ENCODE measurements around the gene RNF223. TPM values are rescaled to one million over a fixed set of nuclear protein-coding genes. Genes with fewer than 3 reads are reported as not detected.
"Not testable (repeated sequence)": the region's sequence is repeated elsewhere in the genome, so short reads cannot be mapped to it uniquely, and the experiment has no call there.

RNF223 gene
- total and polyA plus RNA-seq, 7 donors, result not detected

DNA sequence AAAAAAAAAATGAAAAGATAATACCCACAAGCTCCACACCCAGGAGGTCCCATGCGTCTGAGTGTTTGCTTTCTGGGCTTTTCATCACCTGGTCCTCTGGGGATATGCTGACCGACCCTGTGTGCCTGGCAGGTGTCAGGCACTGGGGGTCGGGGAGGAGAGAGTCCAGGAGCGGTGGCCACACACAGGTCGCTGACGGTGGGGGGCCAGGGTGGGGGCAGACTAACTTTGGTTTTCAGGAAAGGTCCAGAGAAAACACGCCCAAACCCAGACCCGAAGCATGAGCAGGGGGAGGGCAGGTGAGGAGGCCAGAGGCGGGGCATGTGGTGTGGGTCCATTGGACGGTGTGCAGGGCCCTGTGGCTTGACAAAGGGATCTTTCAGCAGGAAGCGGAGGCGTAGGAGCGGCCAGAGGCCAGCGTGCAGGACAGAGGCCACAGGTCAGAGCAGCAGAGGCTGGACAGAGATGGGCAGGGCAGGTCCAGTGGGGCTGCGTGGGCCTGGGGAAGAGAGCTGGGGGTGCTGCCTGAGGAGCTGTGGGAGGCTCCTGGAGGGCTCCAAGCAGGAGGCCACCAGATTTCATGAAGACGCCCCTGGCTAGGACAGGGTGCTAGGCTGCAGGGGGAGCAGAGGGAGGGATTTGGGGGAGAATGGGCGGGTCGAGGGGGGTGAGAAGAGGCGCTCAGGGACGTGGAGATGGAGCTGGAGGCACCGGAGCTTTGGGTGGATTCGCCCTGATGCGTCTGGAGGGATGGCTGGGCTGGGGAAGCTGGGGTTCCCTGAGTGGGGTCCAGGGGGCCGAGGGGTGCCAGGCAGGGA lies 15.8 kb downstream of the RNF223 start:
- peak overlapping the region; percentile 72 for H3K4me3 ChIP-seq
- H3K9me3 ChIP-seq, result no peaks in the 10 kb centered on the region
- H3K27ac ChIP-seq, result no peak overlapping the region
- intact Hi-C loops (cut with DNase I), result no loop called here
- DNase-seq (no peak), ATAC-seq (no peak)
- H3K27me3 ChIP-seq (ENCODE audit: insufficient read depth in 3 of 3, low read length in 2 of 3), result peaks cover 0 to 60% (median 28%) of the 10 kb centered on the region in 3 donors
- H3K4me1 ChIP-seq, result no peaks in the 10 kb centered on the region
- TF ChIP-seq, protein P1, sequence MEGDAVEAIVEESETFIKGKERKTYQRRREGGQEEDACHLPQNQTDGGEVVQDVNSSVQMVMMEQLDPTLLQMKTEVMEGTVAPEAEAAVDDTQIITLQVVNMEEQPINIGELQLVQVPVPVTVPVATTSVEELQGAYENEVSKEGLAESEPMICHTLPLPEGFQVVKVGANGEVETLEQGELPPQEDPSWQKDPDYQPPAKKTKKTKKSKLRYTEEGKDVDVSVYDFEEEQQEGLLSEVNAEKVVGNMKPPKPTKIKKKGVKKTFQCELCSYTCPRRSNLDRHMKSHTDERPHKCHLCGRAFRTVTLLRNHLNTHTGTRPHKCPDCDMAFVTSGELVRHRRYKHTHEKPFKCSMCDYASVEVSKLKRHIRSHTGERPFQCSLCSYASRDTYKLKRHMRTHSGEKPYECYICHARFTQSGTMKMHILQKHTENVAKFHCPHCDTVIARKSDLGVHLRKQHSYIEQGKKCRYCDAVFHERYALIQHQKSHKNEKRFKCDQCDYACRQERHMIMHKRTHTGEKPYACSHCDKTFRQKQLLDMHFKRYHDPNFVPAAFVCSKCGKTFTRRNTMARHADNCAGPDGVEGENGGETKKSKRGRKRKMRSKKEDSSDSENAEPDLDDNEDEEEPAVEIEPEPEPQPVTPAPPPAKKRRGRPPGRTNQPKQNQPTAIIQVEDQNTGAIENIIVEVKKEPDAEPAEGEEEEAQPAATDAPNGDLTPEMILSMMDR (IDR thresholded peaks at IDR 0.05), result no peak
- H3K36me3 ChIP-seq (ENCODE audit: insufficient read depth in 1 of 2, low read depth in 1 of 2), result no peaks in the 10 kb centered on the region
- WGBS, 3 donors, result 17 to 20% (median 17%) methylated on average over 23 to 24 of the region's 24 CpGs

DNA sequence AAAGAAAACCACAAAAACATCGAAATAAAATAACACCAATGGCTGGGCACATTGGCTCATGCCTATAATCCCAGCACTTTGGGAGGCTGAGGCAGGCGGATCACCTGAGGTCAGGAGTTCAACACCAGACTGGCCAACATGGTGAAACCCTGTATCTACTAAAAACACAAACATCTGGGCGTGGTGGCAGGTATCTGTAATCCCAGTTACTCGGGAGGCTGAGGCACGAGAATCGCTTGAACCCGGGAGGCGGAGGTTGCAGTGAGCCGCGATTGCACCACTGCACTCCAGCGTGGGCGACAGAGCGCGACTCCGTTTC lies 16.4 kb downstream of the RNF223 start:
- H3K4me3 ChIP-seq; H3K4me1 ChIP-seq; DNase-seq; H3K27ac ChIP-seq; H3K9me3 ChIP-seq; ATAC-seq; intact Hi-C loops (cut with DNase I); H3K36me3 ChIP-seq (ENCODE audit: insufficient read depth in 1 of 2, low read depth in 1 of 2): not testable (repeated sequence)
- WGBS, 3 donors, result 68 to 71% (median 70%) methylated on average over 15 of the region's 15 CpGs
- H3K27me3 ChIP-seq (ENCODE audit: insufficient read depth in 3 of 3, low read length in 2 of 3), result peaks cover 0 to 55% (median 25%) of the 10 kb centered on the region in 3 donors

DNA sequence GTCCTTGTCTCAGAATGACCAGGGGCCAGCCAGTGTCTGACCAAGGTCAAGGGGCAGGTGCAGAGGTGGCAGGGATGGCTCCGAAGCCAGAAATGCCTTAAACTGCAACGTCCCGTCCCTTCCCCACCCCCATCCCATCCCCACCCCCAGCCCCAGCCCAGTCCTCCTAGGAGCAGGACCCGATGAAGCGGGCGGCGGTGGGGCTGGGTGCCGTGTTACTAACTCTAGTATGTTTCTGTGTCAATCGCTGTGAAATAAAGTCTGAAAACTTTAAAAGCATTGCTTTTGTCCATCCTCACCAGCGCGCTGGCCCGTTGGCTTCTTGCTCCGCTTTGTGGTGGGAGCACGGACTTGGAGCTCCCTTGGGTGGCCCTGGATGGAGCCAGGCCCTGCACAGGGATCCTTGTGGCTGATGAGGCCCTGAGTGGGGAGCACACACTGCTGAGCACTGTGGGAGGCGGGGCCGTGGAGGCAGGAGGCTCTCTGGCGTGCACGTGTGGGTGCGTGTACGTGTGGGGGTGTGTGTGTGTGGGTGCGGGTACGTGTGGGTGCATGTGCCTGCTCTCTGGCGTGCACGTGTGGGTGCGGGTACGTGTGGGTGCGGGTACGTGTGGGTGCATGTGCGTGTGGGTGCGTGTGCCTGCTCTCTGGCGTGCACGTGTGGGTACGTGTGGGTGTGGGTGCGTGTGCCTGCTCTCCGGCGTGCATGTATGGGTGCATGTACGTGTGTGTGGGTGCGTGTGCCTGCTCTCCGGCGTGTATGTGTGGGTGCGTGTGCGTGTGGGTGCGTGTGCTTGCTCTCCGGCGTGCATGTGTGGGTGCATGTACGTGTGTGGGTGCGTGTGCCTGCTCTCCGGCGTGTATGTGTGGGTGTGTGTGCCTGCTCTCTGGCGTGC lies 18.0 kb downstream of the RNF223 start:
- Histone ChIP-seq H3K4me3 (no peak overlapping the region), H3K4me1 (no peaks in the 10 kb centered on the region), H3K27me3 (ENCODE audit: insufficient read depth in 3 of 3, low read length in 2 of 3) (peaks cover 0 to 41% (median 16%) of the 10 kb centered on the region in 3 donors), H3K9me3 (no peaks in the 10 kb centered on the region), H3K27ac (no peak overlapping the region), H3K36me3 (ENCODE audit: insufficient read depth in 1 of 2, low read depth in 1 of 2) (no peaks in the 10 kb centered on the region)
- TF ChIP-seq, protein P1 (IDR thresholded peaks at IDR 0.05), result no peak
- no peak for DNase-seq
- 83 to 88% (median 84%) methylated on average over 46 to 50 of the region's 50 CpGs for WGBS, 3 donors
- no peak for ATAC-seq
- intact Hi-C loops (cut with DNase I), result no loop called here

DNA sequence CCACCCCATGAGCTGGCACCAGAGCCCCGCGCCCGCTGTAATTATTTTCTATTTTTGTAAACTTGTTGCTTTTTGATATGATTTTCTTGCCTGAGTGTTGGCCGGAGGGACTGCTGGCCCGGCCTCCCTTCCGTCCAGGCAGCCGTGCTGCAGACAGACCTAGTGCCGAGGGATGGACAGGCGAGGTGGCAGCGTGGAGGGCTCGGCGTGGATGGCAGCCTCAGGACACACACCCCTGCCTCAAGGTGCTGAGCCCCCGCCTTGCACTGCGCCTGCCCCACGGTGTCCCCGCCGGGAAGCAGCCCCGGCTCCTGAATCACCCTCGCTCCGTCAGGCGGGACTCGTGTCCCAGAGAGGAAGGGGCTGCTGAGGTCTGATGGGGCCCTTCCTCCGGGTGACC lies 19.1 kb downstream of the RNF223 start:
- 86 to 91% (median 91%) methylated on average over 22 to 23 of the region's 23 CpGs for WGBS, 3 donors
- intact Hi-C loops (cut with DNase I), result no loop called here
- Histone ChIP-seq H3K4me3 (no peak overlapping the region), H3K27me3 (ENCODE audit: insufficient read depth in 3 of 3, low read length in 2 of 3) (peaks cover 0 to 31% (median 10%) of the 10 kb centered on the region in 3 donors), H3K27ac (no peak overlapping the region), H3K9me3 (no peaks in the 10 kb centered on the region), H3K36me3 (ENCODE audit: insufficient read depth in 1 of 2, low read depth in 1 of 2) (no peaks in the 10 kb centered on the region), H3K4me1 (no peaks in the 10 kb centered on the region)
- no peak for DNase-seq
- TF ChIP-seq, protein P1 (IDR thresholded peaks at IDR 0.05), result no peak
- ATAC-seq, result no peak

DNA sequence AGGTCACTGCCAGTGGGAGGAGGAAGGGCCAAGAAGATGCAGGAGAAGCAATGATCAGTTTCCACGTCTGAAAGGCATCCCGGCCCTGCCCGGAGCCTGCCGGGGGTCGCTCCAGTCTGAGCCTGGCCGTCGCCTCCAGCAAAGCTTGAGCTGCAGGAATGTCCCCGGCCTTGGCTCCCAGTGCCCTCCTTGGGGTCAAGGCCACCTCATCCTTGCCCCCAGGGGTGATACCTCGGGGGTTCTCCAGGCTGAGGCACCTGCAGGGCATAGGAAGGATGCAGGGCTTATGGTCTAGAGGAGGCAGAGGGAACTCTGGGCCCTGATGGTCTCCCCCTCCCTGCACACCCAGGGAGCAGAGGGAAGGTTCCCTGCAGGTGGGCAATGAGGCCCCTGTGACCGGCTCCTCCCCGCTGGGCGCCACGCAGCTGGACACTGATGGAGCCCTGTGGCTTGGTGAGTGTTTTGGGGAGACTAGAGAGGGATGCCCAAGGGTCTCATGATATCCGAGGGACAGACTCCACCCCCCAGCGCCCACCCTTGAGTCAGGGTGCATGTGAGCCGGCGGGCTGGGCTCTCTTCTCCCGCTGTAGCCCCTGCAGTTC lies 19.9 kb downstream of the RNF223 start:
- H3K36me3 ChIP-seq (ENCODE audit: insufficient read depth in 1 of 2, low read depth in 1 of 2), result no peaks in the 10 kb centered on the region
- no peaks in the 10 kb centered on the region for H3K4me1 ChIP-seq
- no peaks in the 10 kb centered on the region for H3K9me3 ChIP-seq
- H3K4me3 ChIP-seq, result no peak overlapping the region
- no peak overlapping the region for H3K27ac ChIP-seq
- peaks cover 0 to 24% (median 7%) of the 10 kb centered on the region in 3 donors for H3K27me3 ChIP-seq (ENCODE audit: insufficient read depth in 3 of 3, low read length in 2 of 3)
- ATAC-seq, result no peak
- TF ChIP-seq, protein P1 (IDR thresholded peaks at IDR 0.05), result no peak
- no peak for DNase-seq
- intact Hi-C loops (cut with DNase I), result no loop called here
- WGBS, 3 donors, result 90 to 91% (median 90%) methylated on average over 15 to 18 of the region's 18 CpGs
